ENCODE data around the gene SF1. TPM values are rescaled to one million over a fixed set of nuclear protein-coding genes. Genes with fewer than 3 reads are reported as not detected.
"Not testable (repeated sequence)": the region's sequence is repeated elsewhere in the genome, so short reads cannot be mapped to it uniquely, and the experiment has no call there.

The SF1 gene
- 492 and 527 TPM in 2 replicates for total RNA-seq

- intact Hi-C loops (cut with micrococcal nuclease) = loop anchor here (1.0 to 10.0 kb wide), 8 partner anchors 24 to 460 kb away; partner anchors contain the start of genes ARL2, ATG2A, EHD1 and MAP4K2
Measured at GRCh38 chr11:64778473-64779298, at the start of gene SF1. Gene SF1 (minus strand): TSS chr11:64778542. CDS start chr11:64778392, 150 bp downstream.

- intact Hi-C loops (cut with micrococcal nuclease) = no loop called here
Measured at GRCh38 chr11:64827451-64827839, 49.1 kb upstream of the SF1 start.

DNA sequence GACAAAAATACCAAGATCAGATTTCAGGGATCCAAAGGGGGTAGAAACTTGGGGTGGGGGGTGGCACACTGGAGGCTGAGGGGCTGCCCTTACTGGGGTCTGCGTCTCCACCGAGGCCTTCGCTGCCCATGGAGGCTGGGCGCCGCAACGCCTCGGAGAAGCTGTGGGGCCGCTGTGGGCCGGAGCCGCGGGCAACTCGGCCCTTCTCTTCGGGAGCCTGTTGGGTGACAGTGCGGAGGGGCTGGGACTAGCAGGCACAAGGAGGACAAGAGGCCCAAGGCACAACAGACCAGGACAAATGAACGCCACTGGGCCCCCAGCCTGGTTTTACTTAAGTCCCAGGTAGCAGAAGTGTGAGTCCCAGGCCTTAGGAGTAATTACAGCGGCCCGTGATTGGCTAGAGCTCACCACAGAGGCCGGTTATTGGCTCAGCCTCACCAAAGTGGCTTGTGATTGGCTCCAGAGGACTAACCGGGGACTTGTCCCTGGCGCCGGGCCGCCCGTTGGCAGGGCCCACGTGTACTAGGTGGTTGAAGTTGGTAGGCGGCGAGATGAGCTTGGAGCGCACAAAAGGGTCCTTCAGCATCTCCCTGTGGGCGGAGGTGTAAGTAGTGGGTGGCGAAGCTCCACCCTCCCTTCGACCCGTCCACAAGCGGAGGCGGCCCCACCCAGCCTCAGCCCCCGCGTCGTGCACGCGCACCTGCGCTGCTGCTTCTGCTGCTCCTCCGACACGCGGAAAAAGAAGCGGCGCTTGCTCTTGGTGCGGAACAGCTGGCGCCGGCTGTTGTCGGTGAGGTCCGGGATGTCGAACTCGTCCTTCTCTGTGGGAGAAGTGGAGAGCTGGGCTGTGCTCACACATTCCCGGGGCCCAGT is 48.5 kb upstream of the SF1 start:
- intact Hi-C loops (cut with micrococcal nuclease) = no loop called here

DNA sequence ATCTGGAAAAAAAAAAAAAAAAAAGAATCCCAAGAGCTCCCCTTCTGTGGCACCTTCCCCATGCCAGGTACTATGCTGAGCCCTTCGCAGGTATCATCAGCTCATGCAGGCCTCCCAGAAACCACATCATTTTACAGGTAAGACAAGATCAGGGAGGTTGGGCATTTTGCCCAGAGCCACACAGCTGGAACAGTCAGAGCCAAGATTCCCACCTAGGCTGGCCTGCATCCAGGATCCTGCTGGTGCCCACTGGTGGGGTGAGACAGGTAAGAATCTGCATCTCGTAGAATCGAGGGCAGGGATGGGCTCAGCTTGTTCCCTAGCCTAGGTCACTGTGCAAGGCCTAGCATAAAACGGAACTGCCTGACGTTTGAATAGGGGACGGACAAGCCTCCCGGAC is 47.7 kb upstream of the SF1 start:
- intact Hi-C loops (cut with micrococcal nuclease) = no loop called here

DNA sequence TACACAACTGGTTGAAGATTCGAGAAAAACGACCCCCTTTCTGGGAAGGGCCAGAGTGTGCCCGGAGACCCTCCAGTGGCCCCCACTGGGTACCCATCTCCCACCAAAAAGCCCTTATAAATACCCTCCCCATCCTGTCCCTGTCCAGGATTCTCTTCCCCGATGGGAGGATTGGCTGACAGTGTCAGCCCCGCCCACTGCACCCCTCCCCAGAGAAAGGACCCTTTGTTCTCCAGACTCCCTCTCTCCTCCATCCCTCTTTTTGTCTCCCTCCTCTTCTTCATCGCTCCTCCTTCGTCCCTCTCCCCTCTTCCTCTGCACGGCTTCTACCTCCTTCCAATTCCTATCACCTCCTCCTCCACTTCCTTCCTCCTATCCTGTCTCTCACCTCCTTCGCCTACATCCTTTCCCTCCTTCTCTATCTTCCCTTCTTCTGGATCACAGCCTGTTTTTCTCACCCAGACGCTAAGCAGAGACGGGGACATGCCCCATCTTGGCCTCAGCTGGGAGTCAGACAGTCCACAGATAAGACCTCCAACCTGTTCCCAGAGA is 45.3 kb upstream of the SF1 start:
- intact Hi-C loops (cut with micrococcal nuclease) = no loop called here

DNA sequence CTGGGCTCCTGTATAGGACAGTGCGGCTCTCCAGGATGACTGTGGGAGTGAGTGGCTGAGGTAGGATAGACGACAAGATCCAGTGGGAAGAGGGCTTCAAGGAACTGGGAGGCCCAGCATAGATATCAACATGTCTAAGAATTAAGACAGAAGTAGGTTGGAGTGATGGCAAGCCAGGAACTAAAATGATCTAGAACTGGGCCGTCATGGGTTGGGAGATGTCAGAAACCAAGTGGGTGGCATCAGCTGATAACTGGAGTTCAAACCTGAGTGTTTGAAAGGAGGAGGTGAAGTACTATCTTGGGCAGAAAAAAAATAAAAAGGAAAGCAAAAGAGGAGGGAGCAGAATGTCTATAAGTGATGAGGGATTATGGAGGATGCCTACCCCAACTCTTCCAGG is 39.1 kb upstream of the SF1 start:
- intact Hi-C loops (cut with micrococcal nuclease) = no loop called here

DNA sequence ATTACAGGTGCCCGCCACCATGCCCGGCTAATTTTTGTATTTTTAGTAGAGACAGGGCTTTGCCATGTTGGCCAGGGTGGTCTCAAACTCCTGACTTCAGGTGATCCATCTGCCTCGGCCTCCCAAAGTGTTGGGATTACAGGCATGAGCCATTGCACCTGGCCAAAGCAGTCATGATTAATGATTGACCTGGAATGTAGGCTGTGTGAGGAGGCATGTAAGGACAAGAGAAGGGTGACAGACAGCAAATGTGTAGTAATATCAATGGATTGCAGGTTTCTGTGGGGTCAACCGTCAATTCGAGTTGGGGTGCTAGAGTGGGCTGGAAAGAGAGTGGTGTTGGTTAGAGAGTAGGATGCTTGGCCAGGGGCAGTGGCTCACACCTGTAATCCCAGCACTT is 37.1 kb upstream of the SF1 start:
- intact Hi-C loops (cut with micrococcal nuclease) = not testable (repeated sequence)

DNA sequence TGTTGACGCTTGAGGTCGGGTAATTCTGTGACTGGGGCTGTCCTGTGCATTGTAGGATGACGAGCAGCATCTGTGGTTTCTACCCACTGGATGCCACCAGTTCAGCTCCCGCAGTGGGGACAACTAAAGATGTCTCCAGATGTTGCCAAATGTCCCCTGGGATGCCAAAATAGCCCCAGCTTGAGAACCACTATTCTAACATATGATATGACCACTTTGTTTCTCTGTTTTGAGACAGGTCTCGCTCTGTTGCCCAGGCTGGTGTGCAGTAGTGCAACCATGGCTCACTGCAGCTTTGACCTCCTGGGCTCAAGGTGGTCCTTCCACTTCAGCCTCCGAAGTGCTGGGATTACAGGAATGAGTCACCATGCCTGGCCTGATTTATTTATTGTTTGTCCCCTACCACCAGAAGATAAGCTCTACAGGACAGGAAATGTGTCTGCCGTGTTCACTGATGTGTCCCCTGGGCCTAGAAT is 36.4 kb upstream of the SF1 start:
- intact Hi-C loops (cut with micrococcal nuclease) = loop anchor here (5.0 kb wide), 1 partner anchor 43 kb away; no protein-coding TSS in a partner anchor

- intact Hi-C loops (cut with micrococcal nuclease) = loop anchor here (5.0 kb wide), 1 partner anchor 43 kb away; no protein-coding TSS in a partner anchor
Measured at GRCh38 chr11:64813826-64814225, 35.5 kb upstream of the SF1 start.

- intact Hi-C loops (cut with micrococcal nuclease) = loop anchor here (1.0 to 5.0 kb wide), 4 partner anchors 8 to 68 kb away; partner anchors contain the start of genes MAP4K2 and SF1
Measured at GRCh38 chr11:64810891-64811272, 32.5 kb upstream of the SF1 start.

DNA sequence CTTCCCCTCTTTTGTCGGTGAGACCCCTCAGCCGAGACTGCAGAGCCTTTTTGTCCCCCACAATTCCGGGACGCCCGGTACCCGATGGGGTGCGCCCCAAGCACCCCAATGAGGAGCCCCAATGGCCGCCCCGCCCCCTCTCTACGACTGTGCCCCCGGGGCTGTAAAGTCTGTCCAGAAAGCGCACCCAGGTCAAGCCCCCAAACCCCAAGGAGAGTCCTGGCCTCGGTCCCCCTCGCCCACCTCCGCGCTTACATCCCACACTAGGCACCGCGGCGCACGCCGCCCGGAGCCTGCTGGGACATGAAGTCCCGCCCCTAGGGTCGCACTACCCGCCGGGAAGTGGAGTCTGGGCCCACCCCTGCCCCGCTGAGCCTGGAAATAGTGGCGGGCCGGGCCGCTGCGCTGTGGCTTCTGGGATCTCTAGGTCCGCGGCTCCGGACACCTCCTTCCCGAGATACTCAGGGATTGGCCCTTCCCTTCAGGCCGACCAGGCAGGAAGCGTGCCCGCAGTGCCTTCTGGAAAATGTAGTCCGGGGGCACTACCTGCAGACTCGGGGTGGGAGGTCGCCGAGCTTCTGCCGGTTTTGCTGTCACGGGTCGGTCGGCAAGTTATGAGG is 32.0 kb upstream of the SF1 start, which contains the start of gene MEN1:
MEN1 (minus strand) TSS at position 281 of the 620 bp plus-strand sequence. CDS start 442 bp downstream, outside the sequence.
- intact Hi-C loops (cut with micrococcal nuclease) = loop anchor here (2.0 to 5.0 kb wide), 3 partner anchors 32 to 68 kb away; partner anchors contain the start of gene SF1

- intact Hi-C loops (cut with micrococcal nuclease) = loop anchor here (2.0 to 5.0 kb wide), 3 partner anchors 31 to 67 kb away; partner anchors contain the start of gene SF1
Measured at GRCh38 chr11:64809781-64810241, 31.5 kb upstream of the SF1 start.

GRCh38 chr11:64805481-64805880 is 27.1 kb upstream of the SF1 start:
- intact Hi-C loops (cut with micrococcal nuclease) = no loop called here

DNA sequence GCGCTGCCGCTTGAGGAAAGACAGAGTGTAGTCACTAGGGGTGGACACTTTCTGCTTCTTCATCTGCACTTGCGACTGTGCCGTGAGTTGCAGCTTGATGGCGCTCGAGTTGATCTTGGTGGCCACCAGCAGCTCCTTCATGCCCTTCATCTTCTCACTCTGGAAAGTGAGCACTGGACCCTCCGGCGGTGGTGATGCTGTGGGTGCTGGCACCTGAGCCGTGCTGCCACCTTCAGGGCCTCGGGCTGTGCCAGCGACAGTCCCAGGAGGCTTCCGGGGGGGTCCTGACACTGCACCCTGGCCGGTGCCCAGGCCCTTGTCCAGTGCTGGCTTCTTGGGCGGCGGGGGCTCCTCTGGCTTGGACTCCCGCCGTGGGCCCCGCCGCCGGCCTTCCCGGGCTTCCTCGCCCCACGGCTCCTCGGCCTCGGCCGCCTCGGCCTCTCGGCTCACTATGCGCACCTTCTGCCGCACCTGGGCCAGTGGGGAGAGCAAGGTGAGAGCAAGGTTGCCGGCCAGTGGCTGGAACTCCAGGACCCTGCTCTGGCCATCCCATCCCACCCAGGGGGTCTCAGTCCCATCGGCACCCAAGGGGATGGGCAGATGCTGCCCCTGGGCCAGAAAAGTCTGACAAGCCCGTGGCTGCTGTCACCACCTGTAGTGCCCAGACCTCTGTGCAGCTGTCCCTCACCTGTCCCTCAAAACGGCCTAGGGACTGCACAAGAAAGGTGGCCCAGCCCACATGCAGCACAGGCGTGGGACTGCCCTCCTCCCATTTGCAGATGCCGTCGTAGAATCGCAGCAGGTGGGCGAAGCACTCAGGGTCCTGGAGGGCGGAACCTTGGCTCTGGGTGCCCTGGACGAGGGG is 26.2 kb upstream of the SF1 start:
- intact Hi-C loops (cut with micrococcal nuclease) = no loop called here

DNA sequence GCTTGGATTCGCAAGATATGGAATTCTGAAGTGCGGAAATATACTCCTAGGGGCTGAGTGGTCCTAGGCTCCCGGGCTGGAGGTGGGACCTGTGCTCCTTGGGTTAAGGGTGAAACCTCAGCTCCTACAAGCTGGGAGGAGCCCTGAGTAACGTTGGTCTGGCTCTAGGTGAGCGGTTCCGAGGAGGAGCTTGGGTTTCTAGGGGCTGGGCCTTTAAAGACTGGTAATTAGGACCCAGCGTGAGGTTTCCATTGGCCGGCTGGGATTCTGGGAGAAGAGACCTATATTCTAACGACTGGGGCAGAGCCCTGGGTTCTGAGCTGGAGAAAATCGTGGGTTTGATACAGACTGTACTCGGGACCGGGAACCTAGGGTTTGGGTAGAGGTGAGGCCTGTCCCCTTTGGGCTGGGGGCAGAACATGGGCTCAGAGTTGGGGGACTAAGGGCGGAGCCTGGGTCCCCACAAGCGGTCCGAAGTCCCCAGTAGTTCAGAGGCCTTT is 25.6 kb upstream of the SF1 start:
- intact Hi-C loops (cut with micrococcal nuclease) = loop anchor here (1.0 to 2.0 kb wide), 3 partner anchors 7 to 59 kb away; partner anchors contain the start of genes RASGRP2 and SF1

- intact Hi-C loops (cut with micrococcal nuclease) = loop anchor here (1.0 to 2.0 kb wide), 3 partner anchors 8 to 59 kb away; partner anchors contain the start of genes RASGRP2 and SF1
Measured at GRCh38 chr11:64803158-64803845, 25.0 kb upstream of the SF1 start, which contains the start of gene MAP4K2. Gene MAP4K2 (minus strand): TSS chr11:64803214. CDS start chr11:64803149, 65 bp downstream.

DNA sequence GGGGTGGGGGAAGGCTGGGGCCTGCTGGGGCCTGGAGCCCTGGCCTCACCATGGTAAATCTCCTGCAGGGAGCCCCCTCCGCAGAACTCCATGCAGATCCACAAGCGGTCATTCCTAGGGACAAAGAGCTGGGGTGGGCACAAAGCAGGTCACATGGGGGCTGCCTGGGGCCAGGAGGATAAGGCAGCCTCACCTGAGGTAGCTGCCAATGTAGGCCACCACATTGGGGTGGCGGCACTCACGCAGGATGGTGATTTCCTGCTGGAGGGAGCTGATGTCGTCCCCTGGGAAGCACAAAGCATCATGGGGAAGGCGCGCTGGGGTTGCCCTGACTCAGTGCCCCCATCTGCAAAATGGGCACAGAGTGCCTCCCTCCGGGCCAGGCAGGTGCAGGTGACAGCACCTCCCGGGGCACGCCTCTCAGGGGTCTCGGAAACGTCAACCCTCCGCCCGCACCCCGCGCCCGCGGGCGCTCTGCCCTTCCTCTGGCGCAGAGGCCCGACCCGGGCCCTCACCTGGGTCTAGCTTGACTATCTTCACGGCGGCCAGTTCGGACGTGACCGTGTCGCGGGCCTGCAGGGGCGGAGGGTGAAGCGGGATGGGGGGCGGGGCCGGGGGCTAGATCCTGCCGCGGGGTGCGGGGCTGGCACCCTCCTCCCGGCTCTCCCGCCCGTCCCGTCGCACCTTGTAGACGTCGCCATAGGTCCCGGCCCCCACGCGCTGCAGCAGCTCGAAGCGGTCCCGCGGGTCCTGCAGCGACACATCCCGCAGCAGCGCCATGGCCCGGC is 24.2 kb upstream of the SF1 start:
- intact Hi-C loops (cut with micrococcal nuclease) = loop anchor here (1.0 to 2.0 kb wide), 3 partner anchors 9 to 58 kb away; partner anchors contain the start of genes RASGRP2 and SF1

All from T-helper 2 cell treated with Interferon-gamma antibody and Interleukin-4, amounts not matched to agents 100 ng/mL and 5 ng/mL, for 36 hours (primary cell).